NCI-H345 (cell line): ENCODE results near the gene BABAM2.

Experiments used
- DNase-seq: peaks from one replicate; lab custom pipeline; 2025; lab: John Stamatoyannopoulos, UW

Gene BABAM2

DNA sequence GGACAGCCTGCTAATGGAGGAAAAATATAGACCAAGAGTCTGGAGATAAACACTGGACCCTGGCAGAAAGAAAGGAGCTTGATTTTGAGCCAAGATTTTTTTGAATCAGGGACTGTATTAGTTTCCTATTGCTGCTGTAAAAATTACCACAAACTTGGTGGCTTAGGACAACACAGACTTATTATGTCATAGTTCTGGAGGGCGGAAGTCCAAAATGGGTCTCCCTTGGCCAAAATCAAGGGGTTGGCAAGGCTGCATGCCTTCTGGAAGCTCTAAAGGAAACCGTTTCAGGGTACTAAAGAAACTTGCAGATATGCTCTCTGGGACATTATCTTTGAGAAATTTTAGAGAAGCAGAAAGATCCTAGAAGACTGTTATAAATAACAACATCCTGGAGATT lies 140.1 kb downstream of the BABAM2 start:
- no peak for DNase-seq

DNA sequence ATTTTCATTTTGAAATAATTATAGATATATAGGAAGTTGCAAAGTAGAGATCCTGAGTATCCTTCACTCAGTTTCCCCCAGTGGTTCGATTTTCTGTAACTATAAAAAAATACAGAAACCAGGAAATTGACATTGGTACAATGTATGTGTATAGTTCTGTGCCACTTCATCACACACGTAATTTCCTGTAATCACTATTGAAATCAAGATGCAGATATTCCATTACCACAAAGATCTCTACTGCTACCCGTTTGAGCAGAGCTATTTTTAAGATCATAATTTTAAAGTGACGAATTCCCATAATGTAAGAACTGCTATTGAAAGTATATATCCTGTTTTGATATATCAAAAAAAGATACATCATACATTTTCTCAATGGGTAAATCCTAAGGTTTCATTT lies 142.3 kb downstream of the BABAM2 start:
- DNase-seq = no peak

DNA sequence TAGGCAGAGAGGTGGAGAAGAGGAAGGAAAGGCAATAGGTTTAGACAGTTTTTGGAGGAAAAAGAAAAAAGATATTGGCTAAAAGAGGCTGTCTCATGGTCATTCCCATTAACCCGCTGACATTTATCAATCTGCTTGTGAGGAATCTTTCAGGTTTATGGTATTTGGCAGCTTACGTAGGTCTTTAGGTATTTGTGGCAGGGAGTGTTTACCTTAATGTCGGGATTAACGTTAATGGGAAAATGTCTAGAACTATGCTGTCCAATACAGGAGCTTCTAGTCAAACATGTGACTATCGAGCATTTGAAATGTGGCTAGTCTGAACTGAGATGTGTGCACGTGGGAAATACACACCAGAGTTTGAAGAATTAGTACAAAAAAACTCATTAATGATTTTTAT lies 144.2 kb downstream of the BABAM2 start:
- DNase-seq = no peak

DNA sequence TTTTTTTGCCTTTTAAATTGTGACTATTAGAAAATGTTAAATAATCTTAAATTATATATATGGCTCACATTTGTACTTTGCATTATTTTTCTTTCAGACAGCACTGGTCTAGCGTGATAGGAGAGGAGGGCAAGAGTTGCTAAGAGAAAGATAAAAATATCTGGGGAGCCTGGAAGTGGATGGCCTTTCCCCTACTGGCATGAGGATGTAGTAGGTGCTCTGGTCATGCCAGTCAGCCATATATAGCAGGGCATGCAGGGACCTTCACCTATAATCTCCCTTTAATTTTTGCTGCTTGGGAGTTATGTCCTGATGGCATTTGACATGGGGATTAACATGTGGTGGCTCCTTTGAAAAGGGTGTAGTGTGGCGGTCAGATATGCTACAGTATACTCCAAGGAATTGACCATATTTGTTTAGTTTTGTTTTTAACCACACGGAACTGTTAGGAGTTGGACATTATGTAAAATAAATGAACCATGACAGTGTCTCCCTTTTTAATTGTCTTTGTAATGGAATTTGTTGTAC lies 144.7 kb downstream of the BABAM2 start:
- DNase-seq = no peak

DNA sequence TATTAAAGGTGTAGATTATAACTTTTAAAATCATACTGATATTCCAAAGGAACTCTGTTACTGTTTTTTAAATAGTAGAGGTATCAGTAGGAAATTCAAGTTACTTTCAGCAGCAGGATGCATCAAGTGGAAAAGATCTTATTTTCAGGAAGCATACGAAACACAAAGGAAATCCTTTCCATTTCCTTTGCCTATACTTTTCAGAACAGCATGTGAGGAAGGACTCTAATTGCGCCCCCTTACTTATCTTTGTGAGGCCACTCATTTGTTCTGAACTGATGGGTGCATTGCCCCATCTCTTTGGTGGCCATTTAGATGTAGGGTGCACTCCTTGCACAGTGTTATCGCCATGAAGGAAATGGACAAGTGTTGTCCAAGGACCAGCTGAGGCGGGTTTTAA lies 145.3 kb downstream of the BABAM2 start:
- no peak for DNase-seq

DNA sequence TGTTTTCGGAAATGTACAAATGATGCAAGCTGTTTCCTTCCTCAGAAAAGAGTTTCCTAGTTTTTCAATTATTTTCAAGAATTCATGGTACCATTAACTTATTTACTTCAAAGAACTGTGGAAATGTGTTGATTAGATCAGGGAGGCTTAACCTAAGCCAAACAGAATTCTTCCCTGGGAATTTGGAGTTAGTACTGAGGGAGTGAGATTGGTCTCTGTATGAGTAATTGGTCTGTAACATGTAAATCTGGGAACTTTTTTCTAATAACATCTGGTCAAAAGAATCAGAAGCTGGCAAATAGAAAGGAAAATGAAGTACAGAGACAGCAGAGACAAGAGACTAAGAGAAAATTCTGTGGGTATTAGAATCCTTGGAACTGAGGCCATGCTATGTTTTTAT lies 145.8 kb downstream of the BABAM2 start:
- DNase-seq = no peak

DNA sequence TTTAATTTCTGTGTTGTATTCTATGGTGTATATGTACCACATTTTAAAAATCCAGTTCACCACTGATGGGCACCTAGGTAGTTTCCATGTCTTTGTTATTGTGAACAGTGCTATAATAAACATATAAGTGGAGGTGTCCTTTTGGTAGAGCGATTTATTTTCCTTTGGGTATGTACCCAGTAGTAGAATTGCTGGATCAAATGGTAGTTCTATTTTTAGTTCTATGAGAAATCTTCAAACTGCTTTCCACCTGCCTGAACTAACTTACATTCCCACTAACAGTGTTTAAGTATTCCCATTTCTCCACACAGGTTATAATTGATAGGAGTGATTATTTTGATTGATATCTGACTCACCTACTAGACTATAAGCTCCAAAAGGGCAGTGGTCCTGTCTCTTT lies 148.2 kb downstream of the BABAM2 start:
- no peak for DNase-seq

DNA sequence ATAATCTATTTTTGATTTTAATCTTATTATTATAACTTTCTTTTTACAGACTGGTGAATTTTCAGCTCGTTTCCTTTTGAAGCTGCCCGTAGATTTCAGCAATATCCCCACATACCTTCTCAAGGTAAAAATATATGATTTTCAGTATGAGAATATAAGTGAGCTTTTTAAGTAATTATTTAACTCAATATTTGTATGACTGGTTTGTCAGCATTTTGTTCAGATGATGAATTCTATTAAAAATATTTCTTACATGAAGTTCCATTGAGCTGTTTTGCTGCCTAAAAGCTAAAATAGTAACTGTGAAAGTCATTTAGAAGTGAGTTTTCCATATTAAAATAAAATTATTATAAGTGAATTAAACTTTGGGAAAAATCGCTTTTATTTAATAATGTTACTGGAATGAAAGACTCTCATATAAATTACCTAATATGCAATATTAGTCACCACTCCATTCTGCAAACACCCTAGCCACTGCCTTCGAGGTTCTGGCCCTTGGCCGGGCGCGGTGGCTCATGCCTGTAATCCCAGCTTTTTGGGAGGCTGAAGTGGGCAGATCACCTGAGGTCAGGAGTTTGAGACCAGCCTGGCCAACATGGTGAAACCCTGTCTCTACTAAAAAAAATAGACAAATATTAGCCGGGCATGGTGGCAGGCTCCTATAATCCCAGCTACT lies 155.3 kb downstream of the BABAM2 start:
- no peak for DNase-seq

DNA sequence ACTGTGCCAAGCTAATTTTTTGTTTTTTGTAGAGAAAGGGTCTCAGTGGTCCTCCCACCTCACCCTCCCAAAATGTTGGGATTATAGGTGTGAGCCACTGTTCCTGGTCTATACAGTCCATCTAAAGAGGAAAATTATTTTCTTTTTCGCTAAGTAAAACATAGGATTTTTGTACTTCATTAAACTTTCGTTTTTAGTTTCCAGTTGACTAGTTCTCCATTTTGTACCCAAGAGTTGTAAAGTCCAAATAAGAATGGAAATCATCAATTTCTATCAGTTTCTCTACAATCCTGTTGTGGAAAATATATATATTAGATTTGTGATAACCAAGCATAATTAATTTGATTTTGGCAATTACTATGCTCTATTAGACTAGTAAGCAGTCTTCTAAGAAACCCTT lies 156.4 kb downstream of the BABAM2 start:
- DNase-seq = no peak

DNA sequence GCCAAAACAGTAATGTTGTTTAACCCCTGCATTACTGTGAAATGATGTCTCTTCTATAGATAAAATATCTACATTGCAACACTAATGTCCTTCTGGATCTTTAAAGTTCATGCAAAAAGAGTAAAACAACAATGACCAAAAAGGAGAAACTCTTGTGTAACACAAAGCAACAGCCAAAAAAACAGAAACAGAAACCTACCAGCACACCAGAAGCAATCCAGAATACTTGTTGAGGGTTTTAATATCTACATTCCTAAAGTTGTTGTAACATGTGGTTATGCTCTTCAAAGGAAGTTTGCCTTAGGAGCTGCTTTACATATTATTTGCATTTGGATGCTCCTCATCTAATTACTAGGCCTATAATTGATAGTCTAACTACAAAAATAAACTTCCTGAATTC lies 157.2 kb downstream of the BABAM2 start:
- DNase-seq = no peak

DNA sequence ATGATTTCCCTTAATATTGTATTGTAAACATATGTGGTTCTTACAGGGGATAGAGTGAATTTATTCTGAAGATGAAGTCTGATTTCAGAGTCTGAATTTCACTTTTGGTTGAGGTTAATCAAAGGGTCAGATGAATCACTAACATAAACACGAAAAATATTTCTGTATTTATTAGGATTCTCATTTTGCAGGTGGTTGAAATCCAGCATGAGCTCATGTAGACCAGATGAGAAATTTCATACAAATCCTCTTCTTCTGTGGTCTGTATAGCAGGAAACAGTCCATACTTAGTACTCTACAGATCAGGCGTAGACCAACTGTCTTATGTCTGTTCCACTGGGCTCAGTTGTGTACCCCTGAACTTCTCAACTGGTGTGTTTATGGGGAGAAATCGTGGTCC lies 157.8 kb downstream of the BABAM2 start:
- no peak for DNase-seq

DNA sequence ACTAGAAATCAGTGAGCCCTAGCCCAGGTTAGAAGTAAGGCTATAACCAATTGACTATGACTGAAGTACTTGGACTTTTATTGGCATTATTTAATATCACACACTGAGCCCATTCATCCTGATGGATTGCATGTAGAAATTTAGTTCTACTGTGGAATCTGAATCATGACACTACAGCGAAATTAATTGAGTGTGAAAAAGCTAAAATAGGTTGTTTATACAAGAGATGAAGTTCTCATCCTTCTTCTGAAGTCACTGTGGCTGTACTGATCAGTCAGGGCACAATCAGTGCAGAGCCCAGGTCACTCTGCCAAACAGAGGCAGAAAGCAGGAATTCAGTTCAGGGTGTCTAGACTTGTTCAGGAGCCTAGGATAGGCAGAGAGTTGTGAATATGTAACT lies 158.9 kb downstream of the BABAM2 start:
- no peak for DNase-seq

DNA sequence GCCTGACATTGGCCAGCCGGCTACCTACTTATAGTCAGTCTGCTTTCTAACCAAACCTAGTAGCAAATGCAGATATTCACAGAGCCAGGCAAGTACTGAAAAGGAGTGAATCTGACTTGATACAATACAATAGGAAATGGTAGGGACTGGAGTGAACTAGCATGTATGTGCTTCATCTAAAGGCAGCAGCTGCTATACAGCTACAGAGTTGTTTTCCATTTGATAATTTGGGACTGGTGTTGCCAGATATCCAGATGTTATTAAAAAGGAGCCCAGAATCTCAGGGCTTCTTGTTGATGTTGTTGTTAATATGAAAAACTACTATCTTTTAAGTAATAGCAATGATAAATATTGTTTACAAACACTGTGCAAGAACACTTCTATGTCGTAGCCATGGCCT lies 159.4 kb downstream of the BABAM2 start:
- DNase-seq = no peak

DNA sequence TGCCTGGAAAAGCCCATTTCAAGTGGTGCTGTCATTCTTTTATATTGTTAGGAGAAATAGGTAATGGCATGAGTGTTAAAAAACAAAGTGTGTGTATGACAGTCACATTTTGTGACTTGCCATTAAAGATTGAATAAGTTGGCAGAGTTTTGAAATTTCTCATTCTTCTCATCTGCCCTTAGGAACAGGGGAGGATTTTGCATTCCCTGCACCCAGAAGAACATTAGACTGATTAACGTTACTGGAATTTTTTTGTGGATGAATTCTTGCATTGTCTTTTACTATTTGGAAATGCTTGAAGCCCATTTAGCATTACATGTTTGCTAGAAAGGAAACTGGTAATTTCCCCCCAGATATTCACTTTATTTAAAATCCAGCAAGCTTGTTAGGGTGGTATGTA lies 162.2 kb downstream of the BABAM2 start:
- DNase-seq = no peak

DNA sequence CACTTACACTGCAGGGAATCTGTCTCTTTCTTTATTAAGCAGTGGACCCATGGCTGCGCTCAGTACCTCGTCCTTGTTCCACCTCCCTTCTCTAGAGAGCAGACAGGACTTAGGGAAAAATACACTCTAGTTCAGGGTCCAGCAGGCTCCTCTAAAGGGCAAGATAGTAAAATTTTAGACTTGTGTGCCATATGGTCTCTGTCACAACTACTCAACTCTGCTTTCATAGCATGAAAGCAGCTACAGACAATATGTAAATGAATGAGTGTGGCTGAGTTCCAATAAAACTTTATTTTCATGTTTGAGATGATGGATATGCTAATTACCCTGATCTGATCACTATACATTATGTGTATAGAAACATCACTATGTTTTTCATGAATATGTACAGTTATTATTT lies 163.1 kb downstream of the BABAM2 start:
- no peak for DNase-seq

DNA sequence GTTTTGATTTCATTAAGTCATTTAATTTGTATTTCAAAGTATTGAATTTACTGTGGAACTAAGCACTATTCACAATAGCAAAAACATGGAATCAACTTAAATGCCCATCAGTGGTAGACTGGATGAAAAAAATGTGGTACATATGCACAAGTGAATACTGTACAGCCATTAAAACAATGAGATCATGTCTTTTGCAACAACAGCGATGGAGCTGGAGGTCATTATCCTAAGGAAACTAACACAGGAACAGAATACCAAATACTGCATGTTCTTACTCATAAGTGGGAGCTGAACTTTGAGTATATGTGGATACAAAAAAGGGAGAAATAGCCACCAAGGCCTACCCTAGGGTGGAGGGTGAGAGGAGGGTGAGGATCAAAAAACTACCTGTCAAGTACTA lies 164.4 kb downstream of the BABAM2 start:
- no peak for DNase-seq

DNA sequence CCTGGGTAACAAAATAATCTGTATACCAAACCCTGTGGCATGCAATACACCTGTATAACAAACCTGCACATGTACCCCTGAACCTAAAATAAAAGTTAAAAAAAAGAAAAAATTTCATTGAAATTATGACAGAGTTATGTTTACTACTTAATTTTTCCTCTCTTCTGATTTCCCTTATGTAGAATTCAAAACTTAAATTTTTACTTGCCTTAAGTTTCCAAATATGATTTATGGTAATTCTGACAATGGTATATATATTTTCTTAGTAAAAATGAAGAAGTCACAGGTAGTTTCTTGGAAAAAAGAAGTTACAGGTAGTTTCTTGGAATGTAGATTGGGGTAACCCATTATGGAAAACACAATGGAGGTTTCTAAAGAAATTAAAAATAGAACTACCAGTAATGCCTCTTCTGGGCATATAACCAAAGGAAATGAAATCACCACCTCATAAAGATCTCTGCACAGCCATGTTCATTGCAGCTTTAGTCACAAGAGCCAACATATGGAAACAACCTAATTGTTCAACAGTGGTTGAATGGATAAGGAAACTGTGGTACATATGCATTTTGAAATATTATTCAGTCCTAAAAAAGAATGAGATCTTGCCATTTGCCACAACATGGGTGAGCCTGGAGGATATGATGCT lies 164.9 kb downstream of the BABAM2 start:
- no peak for DNase-seq

DNA sequence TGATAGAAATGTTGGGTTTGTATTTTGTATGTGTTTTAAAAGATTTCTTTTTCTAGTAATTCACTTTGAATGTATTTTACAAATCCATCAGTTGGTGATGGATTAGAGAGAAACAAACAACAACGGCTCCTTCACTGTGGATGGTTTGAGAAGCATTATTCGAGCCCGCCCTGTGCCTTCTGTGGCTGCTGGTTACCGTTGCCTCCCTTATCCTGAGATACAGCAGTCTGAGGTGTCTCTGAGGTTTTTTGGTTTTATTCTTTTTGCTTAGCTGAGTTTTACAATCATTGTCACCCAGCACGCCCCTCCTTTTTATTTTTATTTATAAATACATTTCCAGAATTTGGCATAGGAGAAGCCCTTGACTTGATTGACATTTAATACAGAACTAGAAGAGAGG lies 168.3 kb downstream of the BABAM2 start:
- no peak for DNase-seq

DNA sequence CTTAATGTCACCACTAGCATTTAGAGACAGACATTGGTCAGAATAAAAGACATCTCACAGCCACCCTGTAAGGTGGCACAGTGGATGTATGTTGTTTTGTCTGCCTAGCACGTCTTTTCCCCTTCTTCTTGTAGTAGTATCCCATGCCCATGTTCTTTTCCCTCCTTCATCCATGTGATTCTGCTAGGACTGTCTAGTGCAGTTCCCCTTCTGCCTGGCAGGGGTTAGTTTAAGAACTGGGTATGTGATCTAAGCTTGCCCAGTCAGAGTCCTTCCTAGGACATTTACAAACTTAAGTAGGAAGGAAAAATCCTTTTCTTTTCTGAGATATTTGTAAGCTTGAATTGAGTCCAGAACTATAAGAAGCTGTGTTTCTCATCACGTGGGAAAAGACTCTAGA lies 172.3 kb downstream of the BABAM2 start:
- no peak for DNase-seq

DNA sequence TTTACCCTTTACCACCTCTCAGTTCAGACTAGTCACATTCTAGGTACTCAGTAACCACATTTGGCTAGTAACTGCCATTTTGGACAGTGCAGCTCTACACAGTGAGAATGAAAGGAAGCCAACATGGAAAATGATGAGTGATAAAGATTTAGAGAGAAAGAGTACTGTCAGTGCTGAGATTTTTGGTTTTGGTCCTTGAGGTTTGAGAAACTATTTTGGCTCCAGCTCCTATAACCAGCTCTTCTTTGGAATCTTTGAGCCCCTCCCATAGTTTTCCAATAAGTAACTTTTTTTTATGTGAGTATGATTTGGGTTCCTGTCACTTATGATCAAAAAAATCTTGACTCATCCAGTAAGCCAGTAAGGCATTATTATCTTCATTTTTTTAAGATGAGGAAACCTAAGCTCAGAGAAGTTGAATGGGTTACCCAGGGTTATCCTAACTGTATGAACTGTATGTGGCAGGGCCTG lies 173.0 kb downstream of the BABAM2 start:
- DNase-seq = no peak

DNA sequence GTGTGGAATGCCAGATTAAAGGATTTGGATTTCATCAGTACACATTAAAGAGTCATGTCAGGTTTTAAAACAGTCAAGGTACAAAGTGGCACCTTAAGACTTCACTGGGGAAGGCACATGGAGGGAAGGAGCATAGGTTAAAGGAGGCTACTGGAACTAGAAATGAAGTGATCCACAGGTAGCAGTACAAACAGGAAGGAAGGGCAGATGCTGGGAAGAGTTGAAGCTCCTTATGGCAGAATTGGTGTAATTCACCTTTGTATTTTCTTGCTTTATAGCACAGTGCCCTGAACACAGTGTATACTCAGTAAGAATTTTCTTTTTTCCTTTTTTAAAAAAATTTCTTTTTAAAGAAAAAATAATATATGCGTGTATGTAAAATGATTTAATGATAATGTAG lies 177.1 kb downstream of the BABAM2 start:
- DNase-seq = no peak

DNA sequence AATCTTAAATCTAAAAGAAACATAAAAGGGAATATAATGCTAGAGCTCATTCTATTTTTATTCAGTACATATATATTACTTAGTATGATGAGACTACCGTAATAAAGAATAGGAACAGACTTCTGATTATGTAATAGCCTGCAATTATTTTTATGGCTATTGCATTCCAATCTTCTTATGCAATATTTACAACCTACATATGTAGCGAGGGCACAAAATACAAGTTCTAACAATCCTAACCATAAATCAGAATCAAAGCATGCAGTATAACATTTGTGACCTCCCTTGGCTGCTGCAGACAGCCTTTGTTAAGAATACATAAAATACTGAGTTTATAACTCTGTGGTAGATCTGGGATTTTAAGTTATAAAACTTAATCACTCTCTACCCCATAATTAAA lies 177.6 kb downstream of the BABAM2 start:
- no peak for DNase-seq

DNA sequence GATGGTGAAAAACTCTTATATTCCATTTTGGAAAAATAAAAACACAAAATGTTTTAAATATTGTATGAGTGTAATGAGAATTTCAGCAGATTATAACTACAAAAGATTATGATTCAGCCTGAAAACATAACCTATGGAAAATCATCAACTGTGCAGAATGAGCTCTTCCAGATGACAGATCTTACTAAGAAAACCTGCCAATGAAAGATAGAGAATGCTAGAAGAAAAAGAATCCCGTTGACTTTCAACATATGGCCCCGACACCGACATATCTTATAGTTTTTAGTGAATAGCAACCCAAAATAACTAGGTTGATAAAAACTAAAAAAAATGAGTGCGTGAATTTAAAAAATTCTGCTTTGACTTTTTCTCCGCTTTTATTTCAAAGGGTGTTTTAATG lies 178.0 kb downstream of the BABAM2 start:
- no peak for DNase-seq

DNA sequence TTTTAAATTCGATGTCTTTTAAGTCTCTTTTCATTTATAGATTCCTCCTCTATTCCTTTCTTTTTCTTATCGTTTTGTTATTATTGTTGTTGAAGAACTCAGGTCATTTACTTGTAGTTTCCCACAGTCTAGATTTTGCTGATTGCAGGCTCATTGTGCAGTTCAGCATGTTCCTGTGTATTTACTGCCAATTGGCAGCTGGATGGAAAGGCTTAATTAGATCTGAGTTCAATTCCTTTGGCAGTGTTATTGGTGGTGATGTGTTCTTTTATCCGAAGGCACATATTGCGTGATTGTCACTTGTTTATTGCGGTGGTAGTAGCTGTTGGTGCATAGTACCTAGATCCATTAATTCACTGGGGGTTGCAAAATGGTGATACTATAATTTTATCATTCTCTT lies 180.7 kb downstream of the BABAM2 start:
- DNase-seq = no peak
